OCI-LY7 (cell line): Measurements from ENCODE around the gene PNO1.

ENCODE experiments used
- EZH2phosphoT487 ChIP-seq: fragments of 200-600 bp; sonication (generic); IDR thresholded peaks from 2 replicates; pipeline ENCODE4 v1.6.1; 2018; ENCODE audit warnings: low read depth, borderline replicate concordance, mild to moderate bottlenecking, mixed run types, antibody characterized with exemption, low read length, moderate library complexity, mixed read lengths
- TF ChIP-seq, protein P1 (sequence below): fragments of 200-600 bp; sonication (generic); conservative IDR thresholded peaks from 2 replicates; pipeline ENCODE4 v1.5.1; 2014; ENCODE audit warnings: mild to moderate bottlenecking, antibody characterized with exemption, low read length, moderate library complexity, mixed read lengths

DNA sequence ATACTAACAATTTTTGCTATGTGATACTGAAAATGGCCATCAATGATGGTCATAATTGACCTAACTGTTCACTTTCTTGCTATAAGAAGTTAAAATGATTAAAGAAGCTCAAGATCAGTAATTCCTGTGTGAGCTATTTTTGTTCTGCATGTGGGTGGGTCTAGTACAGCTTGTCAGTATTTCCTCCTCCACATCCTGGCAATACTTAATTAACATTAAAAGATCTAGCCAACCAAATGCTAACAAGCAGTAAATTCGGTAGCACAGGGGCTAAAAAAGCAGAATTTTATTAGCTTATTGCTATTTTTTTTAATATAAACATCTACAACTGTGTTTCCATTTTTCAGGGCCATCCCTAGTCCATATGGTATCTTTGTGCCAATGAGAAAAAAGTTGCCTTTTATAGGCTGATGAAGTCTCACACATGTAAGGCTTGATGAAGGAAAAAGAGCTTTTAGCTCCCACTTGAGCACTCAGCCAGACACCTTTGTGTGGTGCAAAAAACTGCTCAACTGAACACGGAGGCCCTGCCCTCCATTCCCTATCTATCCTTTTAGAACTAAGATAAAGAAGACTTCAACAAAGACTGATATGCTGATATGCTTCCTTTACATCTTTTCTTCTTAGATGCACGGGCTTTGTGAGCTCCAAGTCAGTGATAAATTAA, 4.9 kb upstream of the PNO1 start:
- TF ChIP-seq, protein P1, sequence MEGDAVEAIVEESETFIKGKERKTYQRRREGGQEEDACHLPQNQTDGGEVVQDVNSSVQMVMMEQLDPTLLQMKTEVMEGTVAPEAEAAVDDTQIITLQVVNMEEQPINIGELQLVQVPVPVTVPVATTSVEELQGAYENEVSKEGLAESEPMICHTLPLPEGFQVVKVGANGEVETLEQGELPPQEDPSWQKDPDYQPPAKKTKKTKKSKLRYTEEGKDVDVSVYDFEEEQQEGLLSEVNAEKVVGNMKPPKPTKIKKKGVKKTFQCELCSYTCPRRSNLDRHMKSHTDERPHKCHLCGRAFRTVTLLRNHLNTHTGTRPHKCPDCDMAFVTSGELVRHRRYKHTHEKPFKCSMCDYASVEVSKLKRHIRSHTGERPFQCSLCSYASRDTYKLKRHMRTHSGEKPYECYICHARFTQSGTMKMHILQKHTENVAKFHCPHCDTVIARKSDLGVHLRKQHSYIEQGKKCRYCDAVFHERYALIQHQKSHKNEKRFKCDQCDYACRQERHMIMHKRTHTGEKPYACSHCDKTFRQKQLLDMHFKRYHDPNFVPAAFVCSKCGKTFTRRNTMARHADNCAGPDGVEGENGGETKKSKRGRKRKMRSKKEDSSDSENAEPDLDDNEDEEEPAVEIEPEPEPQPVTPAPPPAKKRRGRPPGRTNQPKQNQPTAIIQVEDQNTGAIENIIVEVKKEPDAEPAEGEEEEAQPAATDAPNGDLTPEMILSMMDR: no peak
- TF ChIP-seq EZH2phosphoT487: no peak
